HG02870 (cell line): Measurements from ENCODE around the gene ASB18.

Source experiments
- ATAC-seq: cut with Tn5 transposase; IDR thresholded peaks from one replicate; pipeline ENCODE4 v1.9.1; 2021; ENCODE audit warnings: mild to moderate bottlenecking, moderate library complexity; ENCODE audit not compliant: unreplicated experiment

Gene ASB18

GRCh38 chr2:236176417-236176816, 87.8 kb downstream of the ASB18 start:
- ATAC-seq: no peak

GRCh38 chr2:236175548-236176150, 88.6 kb downstream of the ASB18 start:
- no peak for ATAC-seq

- ATAC-seq: no peak
Measured at GRCh38 chr2:236173729-236174607, 90.2 kb downstream of the ASB18 start.

- ATAC-seq: no peak
Measured at GRCh38 chr2:236173036-236173728, 91.0 kb downstream of the ASB18 start.

- no peak for ATAC-seq
Measured at GRCh38 chr2:236172255-236173035, 91.8 kb downstream of the ASB18 start.

GRCh38 chr2:236171680-236172254, 92.4 kb downstream of the ASB18 start:
- no peak for ATAC-seq

- no peak for ATAC-seq
Measured at GRCh38 chr2:236171181-236171679, 93.0 kb downstream of the ASB18 start.

GRCh38 chr2:236170590-236171165, 93.5 kb downstream of the ASB18 start:
- ATAC-seq: no peak

- no peak for ATAC-seq
Measured at GRCh38 chr2:236169741-236170589, 94.2 kb downstream of the ASB18 start.

- ATAC-seq: no peak
Measured at GRCh38 chr2:236169151-236169721, 95.0 kb downstream of the ASB18 start.

GRCh38 chr2:236168110-236169080, 95.8 kb downstream of the ASB18 start, which contains the start of gene GBX2:
GBX2 (minus strand) TSS chr2:236168386; CDS start chr2:236167971, 415 bp downstream.
- ATAC-seq: no peak

GRCh38 chr2:236167297-236168109, 96.7 kb downstream of the ASB18 start:
- ATAC-seq: no peak

- no peak for ATAC-seq
Measured at GRCh38 chr2:236166796-236167296, 97.4 kb downstream of the ASB18 start.

- no peak for ATAC-seq
Measured at GRCh38 chr2:236165842-236166795, 98.1 kb downstream of the ASB18 start.
